HG03045 (cell line): Measurements from ENCODE around the gene GALM.
A peak's percentile ranks its signal among the peaks of the same experiment; 100 is the strongest.

ENCODE experiments used
- ATAC-seq: cut with Tn5 transposase; IDR thresholded peaks from one replicate; pipeline ENCODE4 v1.9.1; 2021; ENCODE audit warnings: mild to moderate bottlenecking, moderate library complexity; ENCODE audit not compliant: unreplicated experiment

GALM gene

GRCh38 chr2:38649176-38649728, 16.7 kb upstream of the GALM start:
- ATAC-seq: no peak

GRCh38 chr2:38650012-38650411, 15.9 kb upstream of the GALM start:
- ATAC-seq: no peak

DNA sequence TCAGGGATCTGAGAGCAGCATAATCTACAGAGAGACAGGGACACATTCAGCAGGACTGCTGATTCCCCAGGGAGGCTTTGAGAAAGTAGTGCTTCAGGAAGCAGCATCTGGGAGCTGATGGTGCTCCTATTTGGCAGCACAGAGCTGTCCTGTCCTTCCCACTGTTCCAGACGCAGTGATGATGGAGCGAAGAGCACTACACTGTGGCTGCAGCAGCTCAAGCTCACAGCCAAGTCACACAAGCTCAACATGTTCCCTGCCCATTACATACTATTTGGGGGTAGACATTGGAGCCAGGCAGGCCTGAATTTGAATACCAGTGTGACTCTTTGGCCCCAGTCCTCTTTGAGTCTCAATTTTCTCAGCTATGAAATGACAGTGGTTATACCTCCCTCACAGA, 15.2 kb upstream of the GALM start:
- ATAC-seq: no peak

DNA sequence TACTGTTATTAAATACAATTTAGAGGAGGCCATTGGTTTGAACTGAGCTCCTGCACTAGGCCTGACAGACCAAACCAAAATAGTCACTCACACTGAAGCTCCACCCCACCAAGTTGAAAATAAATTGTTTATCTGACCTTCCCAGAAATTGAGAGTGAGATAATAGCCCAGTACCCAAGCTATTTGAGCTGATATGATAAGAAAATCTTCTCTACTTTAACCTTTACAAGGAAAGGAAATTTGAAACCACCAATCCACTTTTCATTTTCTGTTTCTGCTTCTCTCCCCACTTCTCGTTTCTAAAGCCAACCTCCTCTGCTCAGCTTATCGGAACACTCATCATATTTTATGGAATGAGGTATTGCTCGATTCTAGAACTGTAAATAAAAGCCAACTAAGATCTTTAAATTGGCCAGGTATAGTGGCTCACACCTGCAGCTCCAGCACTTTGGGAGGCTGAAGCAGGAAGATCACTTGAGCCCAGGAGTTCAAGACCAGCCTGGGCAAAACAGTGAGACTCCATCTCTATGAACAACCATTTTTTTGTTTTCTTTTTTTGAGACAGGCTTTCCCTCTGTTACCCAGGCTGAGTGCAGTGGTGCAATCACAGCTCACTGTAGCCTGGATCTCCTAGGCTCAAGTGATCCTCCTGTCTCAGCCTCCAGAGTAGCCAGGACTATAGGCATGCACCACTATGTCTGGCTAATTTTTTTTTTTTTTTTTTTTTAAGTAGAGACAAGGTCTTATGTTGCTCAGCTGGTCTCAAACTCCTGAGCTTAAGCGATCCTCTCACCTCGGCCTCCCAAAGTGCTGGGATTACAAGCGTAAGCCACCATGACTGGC, 13.3 kb upstream of the GALM start:
- no peak for ATAC-seq

DNA sequence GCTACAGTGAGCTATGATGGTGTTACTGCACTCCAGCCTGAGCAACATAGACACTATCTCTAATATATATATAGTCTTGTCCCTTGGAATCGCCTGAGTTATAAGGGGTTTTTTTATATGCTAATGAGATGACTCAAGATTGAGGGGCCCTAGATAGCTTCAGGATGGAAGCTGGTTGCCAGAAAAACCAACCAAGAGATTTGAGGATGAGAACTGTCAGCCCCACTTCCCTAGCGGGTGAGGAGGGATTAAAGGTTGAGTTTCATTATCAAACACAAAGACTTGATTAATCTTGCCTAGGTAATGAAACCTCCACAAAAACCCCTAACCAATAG, 12.6 kb upstream of the GALM start:
- no peak for ATAC-seq

- no peak for ATAC-seq
Measured at GRCh38 chr2:38653715-38654527, 12.0 kb upstream of the GALM start.

DNA sequence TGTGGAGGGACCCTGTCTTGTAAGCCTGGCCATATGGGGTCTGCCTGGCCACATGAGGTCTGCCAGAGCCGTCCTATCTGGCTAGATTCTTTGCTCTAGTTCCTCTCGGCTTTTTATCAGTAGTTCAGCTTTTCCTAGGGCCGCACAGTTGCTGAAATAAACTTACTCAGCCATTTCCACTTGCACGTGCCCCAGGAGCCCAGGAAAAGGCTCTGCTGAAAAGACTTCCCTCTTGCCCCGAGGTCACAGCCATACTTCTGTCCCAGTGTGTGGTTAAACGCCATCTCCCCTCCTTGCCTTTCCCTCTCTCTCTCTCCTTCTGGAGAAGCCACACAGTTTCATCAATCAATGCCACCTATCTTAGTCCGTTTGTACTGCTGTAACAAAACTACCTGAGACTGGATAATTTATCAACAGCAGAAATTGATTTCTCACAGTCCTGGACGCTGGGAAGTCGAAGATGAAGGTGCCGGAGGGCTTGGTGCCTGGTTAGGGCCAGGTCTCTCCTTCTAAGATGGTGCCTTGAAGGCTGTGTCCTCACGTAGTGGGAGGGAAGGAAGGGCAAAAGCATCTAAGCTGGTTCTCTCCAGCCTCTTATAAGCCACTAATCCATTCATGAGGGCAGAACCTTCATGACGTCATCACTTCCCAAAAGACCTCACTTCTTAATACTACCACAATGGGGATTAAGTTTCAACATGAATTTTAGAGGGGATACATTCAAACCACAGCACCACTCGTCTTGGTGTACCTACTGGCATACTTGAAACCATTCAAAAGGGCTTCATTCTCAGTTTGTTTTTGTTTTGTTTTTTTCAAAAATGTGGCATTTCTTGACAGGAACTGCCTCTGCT, 11.2 kb upstream of the GALM start:
- ATAC-seq: no peak

GRCh38 chr2:38655441-38655840, 10.5 kb upstream of the GALM start:
- ATAC-seq: no peak

GRCh38 chr2:38656866-38657480, 8.9 kb upstream of the GALM start:
- no peak for ATAC-seq

DNA sequence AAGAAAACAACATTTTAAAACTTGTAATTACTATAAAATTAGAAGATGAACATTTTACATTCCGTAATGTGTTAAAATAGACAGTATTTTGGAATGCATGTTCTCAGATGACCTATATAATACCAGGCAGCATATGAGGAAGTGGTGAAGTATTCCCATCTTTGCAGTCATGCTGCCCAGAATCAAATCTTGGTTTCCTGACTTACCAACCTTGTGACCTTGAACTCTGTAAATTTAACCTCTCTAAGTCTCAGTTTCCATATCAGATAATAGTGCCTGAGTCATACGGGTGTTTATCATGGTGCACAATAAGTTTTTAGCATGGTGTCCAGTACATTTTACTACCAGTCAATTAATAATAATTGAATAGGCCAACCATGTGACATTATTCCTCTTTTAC, 7.3 kb upstream of the GALM start:
- no peak for ATAC-seq

- no peak for ATAC-seq
Measured at GRCh38 chr2:38659115-38659514, 6.8 kb upstream of the GALM start.

- no peak for ATAC-seq
Measured at GRCh38 chr2:38660282-38660681, 5.6 kb upstream of the GALM start.

DNA sequence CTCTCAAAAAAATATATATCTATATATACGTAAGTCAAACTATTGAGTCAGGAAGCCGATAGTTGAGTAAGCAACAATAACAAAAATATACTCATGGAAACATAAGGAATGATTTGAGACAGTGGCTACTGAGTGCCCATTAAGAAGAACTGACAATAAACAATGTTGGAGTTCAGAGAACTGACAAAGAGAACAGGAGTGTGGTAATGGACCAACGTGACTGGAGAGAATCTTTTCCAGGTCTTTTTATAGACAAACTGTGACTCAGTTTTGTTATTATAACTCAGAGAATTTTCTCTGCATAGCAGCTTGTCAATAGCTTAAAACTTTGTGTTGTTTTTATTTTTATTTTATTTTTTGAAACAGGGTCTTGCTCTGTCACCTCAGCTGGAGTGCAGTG, 4.6 kb upstream of the GALM start:
- no peak for ATAC-seq

GRCh38 chr2:38666556-38666910, 619 bp downstream of the GALM start:
- ATAC-seq: peak; percentile 25

DNA sequence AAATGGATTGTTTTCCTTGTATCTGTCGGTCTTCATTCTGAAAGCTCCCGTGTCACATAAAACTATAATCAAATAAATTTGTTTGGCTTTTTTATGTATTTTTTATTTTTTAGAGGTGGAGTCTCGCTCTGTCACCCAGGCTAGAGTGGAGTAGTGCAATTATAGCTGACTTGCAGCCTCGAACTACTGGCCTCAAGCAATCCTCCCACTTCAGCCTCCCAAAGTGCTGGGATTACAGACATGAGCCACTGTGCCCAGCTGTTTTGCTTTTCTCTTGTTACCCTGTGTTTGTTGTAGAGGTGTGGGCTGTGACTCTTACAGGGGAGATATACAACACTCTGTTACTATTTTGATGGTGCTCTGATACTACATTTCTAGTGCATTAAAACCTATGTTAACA, 2.2 kb downstream of the GALM start:
- ATAC-seq: no peak

- no peak for ATAC-seq
Measured at GRCh38 chr2:38668779-38669479, 3.0 kb downstream of the GALM start.

GRCh38 chr2:38671303-38671702, 5.4 kb downstream of the GALM start:
- no peak for ATAC-seq

- no peak for ATAC-seq
Measured at GRCh38 chr2:38671946-38672345, 6.0 kb downstream of the GALM start.

DNA sequence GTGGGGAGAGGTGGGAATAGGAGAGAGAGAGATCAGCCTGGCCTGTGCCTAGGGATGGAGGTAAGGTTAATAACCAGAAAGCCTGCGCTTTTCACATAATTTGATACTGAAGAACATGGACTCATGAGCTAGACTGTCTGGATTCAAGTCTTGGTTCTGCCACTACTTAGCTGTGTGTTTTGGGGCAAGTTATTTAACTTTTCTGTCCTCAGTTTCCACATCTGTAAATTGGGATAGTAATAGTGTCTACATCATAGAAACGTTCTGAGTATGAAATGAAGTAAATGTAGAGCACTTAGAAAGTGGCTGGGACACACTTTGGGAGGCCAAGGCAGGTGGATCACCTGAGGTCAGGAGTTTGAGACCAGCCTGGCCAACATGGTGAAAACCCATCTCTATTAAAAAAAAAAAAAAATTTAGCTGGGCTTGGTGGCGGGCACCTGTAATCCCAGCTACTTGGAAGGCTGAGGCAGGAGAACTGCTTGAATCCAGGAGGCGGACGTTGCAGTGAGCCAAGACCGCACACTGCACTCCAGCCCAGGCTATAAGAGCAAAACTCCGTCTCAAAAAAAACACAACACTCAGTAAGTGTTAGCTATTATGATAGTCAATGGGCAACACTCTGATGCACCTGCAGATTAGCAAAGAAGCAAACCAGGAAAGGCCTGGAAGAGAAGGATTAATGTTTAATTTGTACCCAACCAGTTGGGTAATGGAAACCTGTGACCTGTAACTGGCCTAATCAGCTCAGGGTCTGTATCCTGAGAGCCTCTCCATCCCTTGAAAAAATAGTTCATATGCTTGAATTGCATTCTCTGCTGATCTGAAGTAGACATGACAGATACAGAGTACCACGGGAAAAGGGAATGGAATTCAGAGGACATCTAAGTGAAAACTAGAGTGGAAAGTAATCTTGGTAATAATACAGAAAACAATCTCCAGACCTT, 6.8 kb downstream of the GALM start:
- no peak for ATAC-seq
